VCaP (cell line): ENCODE data around the gene CDRT4.

ENCODE experiments used
- H3K27ac ChIP-seq: fragments of 450-650 bp; 2 replicates; pipeline ENCODE4 v1.5.1; 2017
- CTCF ChIP-seq: fragments of 450-650 bp; conservative IDR thresholded peaks from 2 replicates; pipeline ENCODE4 v1.5.1; 2017; ENCODE audit warnings: mild to moderate bottlenecking, moderate library complexity

The CDRT4 gene

GRCh38 chr17:15411384-15412198, 55.8 kb downstream of the CDRT4 start:
- H3K27ac ChIP-seq: no peak overlapping the region
- no peak for TF ChIP-seq CTCF

- TF ChIP-seq CTCF: no peak
- no peak overlapping the region for H3K27ac ChIP-seq
Measured at GRCh38 chr17:15409721-15410250, 57.6 kb downstream of the CDRT4 start.

GRCh38 chr17:15408803-15409202, 58.6 kb downstream of the CDRT4 start:
- no peak for TF ChIP-seq CTCF
- H3K27ac ChIP-seq: no peak overlapping the region

DNA sequence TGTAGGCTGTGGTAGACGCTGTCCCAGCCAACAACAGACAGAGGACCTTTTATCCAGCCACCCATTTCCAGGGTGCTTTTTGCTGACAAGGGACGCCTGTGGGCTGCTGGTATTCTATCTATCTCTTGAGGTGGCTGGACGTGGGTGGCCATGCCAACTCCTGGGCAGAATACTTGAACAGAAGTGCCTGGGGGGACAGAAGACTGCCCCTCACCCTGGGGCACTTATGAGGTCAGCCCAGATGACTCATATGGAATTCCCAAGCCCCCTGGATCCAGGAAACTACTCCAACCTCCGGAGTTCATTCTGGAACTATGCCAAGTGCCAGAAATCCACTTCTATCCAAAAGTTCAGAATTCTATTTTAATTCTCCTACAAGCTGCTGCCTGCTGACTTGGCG, 61.3 kb downstream of the CDRT4 start:
- H3K27ac ChIP-seq: no peak overlapping the region
- TF ChIP-seq CTCF: no peak

DNA sequence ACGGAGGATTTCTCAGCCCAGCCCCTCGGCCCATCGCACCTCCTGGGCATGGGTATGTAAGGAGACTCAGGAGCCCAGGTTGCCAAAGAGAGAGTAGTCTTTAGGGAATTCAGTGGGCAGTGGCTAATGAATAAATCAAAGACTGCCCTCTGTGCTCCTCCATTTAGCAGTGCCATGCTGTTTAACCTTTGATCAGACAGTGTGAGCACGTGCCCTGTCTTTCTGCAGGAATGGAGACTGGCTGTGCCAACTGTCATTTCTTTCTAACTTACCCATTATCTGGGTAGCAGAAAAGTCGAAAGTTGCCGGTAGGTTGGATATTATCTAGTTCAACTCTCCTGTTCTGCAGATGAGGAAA, 62.4 kb downstream of the CDRT4 start:
- TF ChIP-seq CTCF: no peak
- no peak overlapping the region for H3K27ac ChIP-seq

DNA sequence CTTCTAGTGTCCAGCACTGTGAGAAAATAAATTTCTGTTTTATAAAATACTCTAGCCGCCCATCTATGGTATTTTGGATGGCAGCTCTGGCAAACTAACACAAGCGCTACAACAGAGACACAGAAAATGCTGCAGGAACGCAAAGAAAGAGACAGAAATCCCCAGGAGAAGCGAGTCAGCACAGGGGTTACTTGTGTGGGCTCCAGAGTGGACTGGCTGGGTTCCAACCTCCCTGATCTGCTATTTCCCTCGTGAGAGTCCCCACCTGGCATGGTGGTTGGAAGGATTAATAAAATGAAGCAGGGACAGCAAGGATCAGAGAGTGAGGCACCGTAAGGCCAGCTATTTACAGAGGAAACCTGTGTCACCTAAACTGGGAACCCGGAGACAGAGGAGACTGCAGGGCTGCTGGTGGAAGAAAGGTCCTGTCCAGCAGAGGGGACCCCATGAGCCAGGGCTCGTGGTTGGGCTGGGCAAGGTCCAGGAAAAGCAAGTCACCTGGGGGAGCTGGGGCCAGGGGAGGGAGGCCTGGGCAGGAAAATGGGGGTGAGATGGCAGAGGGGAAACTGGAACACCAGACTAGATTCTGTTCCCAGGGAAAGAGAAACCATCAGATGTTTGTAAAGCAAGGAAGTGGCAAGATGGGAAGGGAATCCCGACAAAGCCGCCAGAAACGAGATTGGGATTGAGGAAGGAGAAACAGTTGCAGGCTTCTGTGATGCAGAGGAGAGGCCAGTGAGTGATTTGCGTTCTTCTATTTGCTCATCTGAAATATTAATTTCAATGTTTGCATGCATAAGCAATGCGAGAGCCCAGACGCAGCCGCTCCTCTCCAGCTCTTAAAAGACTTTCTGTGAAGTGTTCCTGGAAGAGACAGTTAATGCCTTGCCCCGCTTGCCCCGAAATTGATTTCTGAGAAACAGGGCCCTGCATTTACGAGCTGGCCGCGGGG, 63.0 kb downstream of the CDRT4 start:
- no peak overlapping the region for H3K27ac ChIP-seq
- no peak for TF ChIP-seq CTCF

GRCh38 chr17:15403276-15403939, 64.0 kb downstream of the CDRT4 start:
- H3K27ac ChIP-seq: no peak overlapping the region
- TF ChIP-seq CTCF: no peak
